Natural killer cell treated with Interleukin-12 subunit alpha and Interleukin-12 subunit beta and Interleukin-15 and Interleukin-18, amount 100 ng/mL, for 72 hours (primary cell): ENCODE data around the gene CADM1. TPM values are rescaled to one million over a fixed set of nuclear protein-coding genes. Genes with fewer than 3 reads are reported as not detected.
A peak's percentile ranks its signal among the peaks of the same experiment; 100 is the strongest.

Source experiments
- ATAC-seq, 2 donors: fragments of 150-1000 bp; cut with Tn5 transposase in 1 of 2; sonication (Bioruptor Pico), chemical (Tn5 transposase) in 1 of 2; 2 replicates each; pipeline ENCODE4 v1.10.0; 2021
- DNase-seq: peaks from one replicate; pipeline ENCODE4 v3.0.0; 2022; ENCODE audit warnings: low spot score
- H3K27ac Mint-ChIP-seq, 2 donors: 1 replicate in 1 of 2; 2 replicates in 1 of 2; pipeline ENCODE4 v1.8.0; 2022; ENCODE audit warnings: mixed read lengths in 2 of 2, mild to moderate bottlenecking in 1 of 2, moderate library complexity in 1 of 2
- H3K27me3 Mint-ChIP-seq, 2 donors: 1 replicate in 1 of 2; 2 replicates in 1 of 2; pipeline ENCODE4 v1.8.0; 2022; ENCODE audit warnings: mixed read lengths in 2 of 2
- H3K36me3 Mint-ChIP-seq: one replicate; pipeline ENCODE4 v1.8.0; 2022; ENCODE audit warnings: mixed read lengths
- H3K4me1 Mint-ChIP-seq, 2 donors: 1 replicate in 1 of 2; 2 replicates in 1 of 2; pipeline ENCODE4 v1.8.0; 2022; ENCODE audit warnings: low read depth in 2 of 2, mixed read lengths in 2 of 2, mild to moderate bottlenecking in 1 of 2
- H3K4me3 Mint-ChIP-seq: one replicate; pipeline ENCODE4 v1.8.0; 2022; ENCODE audit warnings: mixed read lengths
- H3K9me3 Mint-ChIP-seq: 2 replicates; pipeline ENCODE4 v1.8.0; 2022; ENCODE audit warnings: mixed read lengths
- total RNA-seq, 2 donors: library from RNA; stranded (reverse); gene quantifications; one replicate each; pipeline ENCODE4 v1.2.3, GENCODE V29; 2022

The CADM1 gene
- total RNA-seq, 2 donors from 2014 or later = 0.50 to 1.0 TPM

DNA sequence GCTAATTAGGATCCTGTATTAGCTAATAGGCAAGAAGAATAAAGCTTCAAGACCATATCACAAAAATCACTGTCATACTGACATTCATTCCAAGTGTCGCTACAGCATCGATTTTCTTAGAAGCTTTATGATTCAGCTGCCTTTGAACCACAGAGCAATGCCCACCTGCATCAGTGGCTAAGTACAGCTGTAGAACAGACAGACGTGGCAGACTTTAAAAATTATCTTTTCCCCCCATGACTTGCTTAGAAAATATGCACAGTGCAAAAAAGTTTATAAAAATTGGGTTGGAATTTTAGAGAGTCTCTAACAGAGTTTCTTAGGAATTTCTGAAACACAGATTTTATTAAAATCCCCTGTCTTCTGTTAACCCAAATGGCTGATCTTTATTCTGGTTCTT lies 120.8 kb downstream of the CADM1 start:
- no peak for ATAC-seq
- no peak for DNase-seq
- peaks cover 0 to 4% of the 10 kb centered on the region in 2 donors for H3K4me1 Mint-ChIP-seq
- H3K36me3 Mint-ChIP-seq = no peaks in the 10 kb centered on the region
- no peak overlapping the region for H3K4me3 Mint-ChIP-seq
- H3K9me3 Mint-ChIP-seq = no peaks in the 10 kb centered on the region
- peaks cover 9 to 41% of the 10 kb centered on the region in 2 donors for H3K27me3 Mint-ChIP-seq
- no peak overlapping the region for H3K27ac Mint-ChIP-seq

DNA sequence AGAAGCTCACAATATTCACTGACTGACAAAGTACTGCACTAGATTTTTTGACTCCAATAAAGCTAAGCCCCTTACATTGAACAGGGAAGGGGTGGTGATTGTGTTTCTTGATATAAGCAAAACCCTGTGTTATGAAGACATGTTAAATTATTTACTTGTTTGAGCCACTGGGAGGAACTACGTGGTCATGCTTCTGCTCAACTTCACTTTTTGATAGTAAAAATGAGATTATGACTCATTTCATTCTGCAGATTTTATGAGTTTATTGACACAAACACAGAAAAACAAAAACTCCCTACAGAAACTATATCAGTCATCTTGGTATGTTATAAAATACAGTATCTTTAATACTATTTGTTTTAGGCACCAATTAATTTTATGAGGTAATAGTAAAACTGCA lies 124.7 kb downstream of the CADM1 start:
- Mint-ChIP-seq H3K36me3 (no peaks in the 10 kb centered on the region), H3K9me3 (no peaks in the 10 kb centered on the region), H3K27ac (no peak overlapping the region), H3K4me1 (peaks cover 0 to 4% of the 10 kb centered on the region in 2 donors), H3K4me3 (peak overlapping the region; percentile 16), H3K27me3 (peaks cover 6 to 17% of the 10 kb centered on the region in 2 donors)
- ATAC-seq (peak in 1 of 2 donors; percentile 65), DNase-seq (no peak)

DNA sequence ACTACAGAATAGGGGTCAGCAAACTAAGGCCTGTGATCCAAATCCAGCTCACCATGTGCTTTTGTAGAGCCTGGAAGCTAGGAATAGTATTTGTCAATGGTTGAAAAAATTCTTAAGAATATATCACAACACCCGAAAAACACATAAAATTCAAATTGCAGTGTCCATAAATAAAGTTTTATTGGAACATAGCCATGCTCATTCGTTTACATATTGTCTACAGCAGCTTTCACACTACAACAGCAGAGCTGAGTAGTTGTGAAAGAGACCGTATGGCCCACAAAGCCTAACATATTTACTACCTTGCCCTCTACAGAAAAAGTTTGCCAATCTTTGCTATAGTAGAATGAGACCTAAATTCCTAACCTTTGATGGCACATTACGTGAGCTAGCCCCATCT lies 125.7 kb downstream of the CADM1 start:
- no peak for DNase-seq
- no peaks in the 10 kb centered on the region for H3K36me3 Mint-ChIP-seq
- no peak overlapping the region for H3K4me3 Mint-ChIP-seq
- peaks cover 0 to 4% of the 10 kb centered on the region in 2 donors for H3K4me1 Mint-ChIP-seq
- H3K9me3 Mint-ChIP-seq = no peaks in the 10 kb centered on the region
- peaks cover 3 to 10% of the 10 kb centered on the region in 2 donors for H3K27me3 Mint-ChIP-seq
- H3K27ac Mint-ChIP-seq = no peak overlapping the region
- ATAC-seq = no peak

DNA sequence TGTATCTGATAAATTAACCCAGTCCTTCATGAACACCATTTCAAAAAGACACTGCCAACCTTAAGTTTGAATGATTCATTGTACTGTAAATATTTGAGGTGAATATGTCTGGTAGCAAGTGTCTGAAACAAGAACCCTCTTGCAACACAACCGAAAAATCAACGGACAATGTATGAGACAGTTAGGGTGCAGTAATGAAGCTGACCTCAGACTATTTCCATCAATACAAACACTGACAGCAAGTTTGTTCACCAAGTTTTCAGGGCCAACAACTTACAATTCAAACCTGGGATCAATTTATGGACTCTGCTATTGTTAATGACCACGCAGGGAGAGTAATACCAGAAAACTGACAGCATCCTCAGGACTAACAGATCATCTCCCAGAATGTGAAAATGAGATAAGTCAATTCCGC lies 126.3 kb downstream of the CADM1 start:
- DNase-seq (no peak), ATAC-seq (no peak)
- Mint-ChIP-seq H3K27ac (no peak overlapping the region), H3K27me3 (peaks cover 3 to 4% of the 10 kb centered on the region in 2 donors), H3K4me1 (peaks cover 0 to 4% of the 10 kb centered on the region in 2 donors), H3K4me3 (no peak overlapping the region), H3K36me3 (no peaks in the 10 kb centered on the region), H3K9me3 (no peaks in the 10 kb centered on the region)

DNA sequence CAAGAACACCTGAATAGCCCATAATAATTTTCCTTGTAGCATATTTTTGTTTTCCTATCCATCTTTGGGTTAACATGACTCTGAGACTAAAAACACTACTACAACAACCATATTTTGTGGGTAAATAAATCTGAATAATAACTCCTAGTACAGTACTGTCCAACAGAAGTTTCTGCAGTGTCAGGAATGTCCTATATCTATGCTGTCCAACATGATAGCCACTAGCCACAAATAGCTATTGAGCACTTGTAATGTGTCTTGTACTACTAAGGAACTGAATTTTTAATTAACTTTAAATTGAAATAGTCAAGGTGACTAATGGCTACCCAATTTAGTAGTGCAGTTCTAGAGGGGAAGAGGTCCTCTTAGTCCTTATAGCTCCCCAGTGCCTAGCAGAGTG lies 135.6 kb downstream of the CADM1 start:
- no peak for DNase-seq
- no peak for ATAC-seq
- Mint-ChIP-seq H3K4me3 (no peak overlapping the region), H3K27ac (no peak overlapping the region), H3K4me1 (no peaks in the 10 kb centered on the region), H3K27me3 (peaks cover 10 to 20% of the 10 kb centered on the region in 2 donors), H3K9me3 (peaks cover 3% of the 10 kb centered on the region), H3K36me3 (no peaks in the 10 kb centered on the region)

DNA sequence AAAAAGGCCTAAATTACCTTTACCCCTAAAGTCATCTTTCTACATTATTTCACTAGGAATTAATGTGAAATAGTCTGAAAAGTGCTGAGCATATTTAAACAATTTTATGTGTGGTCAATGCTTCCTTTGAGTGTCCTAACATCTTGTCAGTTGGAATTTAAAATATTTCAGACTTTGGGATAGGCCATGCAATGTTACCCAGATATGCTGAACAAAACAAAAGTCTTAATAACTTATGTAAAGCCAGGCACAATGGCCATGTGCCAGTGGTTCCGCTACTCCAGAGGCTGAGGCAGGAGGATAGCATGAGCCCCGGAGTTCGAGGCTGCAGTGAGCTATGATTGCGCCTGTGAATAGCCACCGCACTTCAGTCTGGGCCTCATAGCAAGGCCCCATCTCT lies 137.4 kb downstream of the CADM1 start:
- ATAC-seq (no peak), DNase-seq (no peak)
- Mint-ChIP-seq H3K9me3 (peaks cover 3% of the 10 kb centered on the region), H3K36me3 (no peaks in the 10 kb centered on the region), H3K4me1 (no peaks in the 10 kb centered on the region), H3K4me3 (no peak overlapping the region), H3K27ac (no peak overlapping the region), H3K27me3 (peaks cover 10 to 20% of the 10 kb centered on the region in 2 donors)

DNA sequence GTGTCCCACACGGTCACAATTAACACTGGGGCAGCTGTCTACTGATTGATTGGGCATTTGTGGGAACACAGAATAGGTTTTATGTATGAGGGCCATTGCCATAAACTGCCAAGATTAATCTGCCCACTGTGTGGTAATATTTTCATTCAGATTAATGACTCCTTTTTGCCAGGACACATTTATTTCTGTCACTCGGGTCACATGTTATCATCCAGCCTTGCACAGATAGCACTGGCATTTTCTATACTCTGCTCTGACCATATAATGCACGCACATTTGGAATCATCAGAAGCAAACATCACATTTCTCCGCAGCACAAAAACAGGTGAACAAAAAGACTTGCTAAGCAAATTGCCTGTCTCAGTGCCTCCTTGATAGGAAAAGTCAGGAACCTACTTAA lies 138.3 kb downstream of the CADM1 start:
- no peak overlapping the region for H3K27ac Mint-ChIP-seq
- H3K27me3 Mint-ChIP-seq = peaks cover 7 to 13% of the 10 kb centered on the region in 2 donors
- ATAC-seq (no peak), DNase-seq (no peak)
- H3K4me1 Mint-ChIP-seq = no peaks in the 10 kb centered on the region
- H3K9me3 Mint-ChIP-seq = peaks cover 3% of the 10 kb centered on the region
- no peaks in the 10 kb centered on the region for H3K36me3 Mint-ChIP-seq
- no peak overlapping the region for H3K4me3 Mint-ChIP-seq

DNA sequence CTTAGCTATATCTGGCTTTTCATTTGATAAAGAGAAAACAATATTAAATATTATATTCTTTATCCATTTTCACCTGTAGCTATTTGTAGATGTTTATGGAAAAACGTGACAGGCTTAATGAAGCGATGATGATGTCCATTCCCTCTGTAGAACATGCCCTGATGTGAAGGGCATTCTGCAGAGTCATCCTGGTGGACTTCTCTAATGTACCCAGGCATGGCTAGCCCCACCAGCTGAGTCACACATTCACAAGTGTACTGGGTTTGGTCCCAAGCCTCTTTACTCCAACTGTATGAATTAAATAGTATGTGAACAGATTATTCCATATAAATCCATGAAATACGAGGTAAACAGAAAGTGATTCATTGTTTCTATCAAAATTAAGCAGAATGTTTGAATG lies 139.3 kb downstream of the CADM1 start:
- no peaks in the 10 kb centered on the region for H3K4me1 Mint-ChIP-seq
- H3K27ac Mint-ChIP-seq = no peak overlapping the region
- H3K27me3 Mint-ChIP-seq = peaks cover 4 to 9% of the 10 kb centered on the region in 2 donors
- H3K4me3 Mint-ChIP-seq = no peak overlapping the region
- no peak for DNase-seq
- ATAC-seq = no peak
- H3K36me3 Mint-ChIP-seq = no peaks in the 10 kb centered on the region
- H3K9me3 Mint-ChIP-seq = peaks cover 2% of the 10 kb centered on the region

DNA sequence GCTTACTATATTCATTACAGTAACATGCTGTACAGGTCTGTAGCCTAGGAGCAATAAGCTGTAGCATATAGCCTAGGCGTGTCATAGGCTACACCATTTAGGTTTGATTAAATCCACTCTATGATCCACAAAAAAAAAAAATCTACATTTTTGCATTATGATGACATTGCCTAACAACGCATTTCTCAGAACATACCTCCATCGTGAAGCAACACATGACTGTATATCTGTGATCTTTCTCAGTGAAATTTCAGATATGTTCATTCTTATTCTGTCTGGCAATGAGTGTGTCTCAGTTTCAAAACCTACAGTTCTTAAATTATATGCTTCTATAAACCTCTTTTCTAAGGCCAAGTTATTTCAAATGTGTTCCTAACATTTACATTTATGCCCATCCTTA lies 140.3 kb downstream of the CADM1 start:
- no peak overlapping the region for H3K4me3 Mint-ChIP-seq
- no peak for DNase-seq
- no peak for ATAC-seq
- H3K27ac Mint-ChIP-seq = no peak overlapping the region
- H3K27me3 Mint-ChIP-seq = peaks cover 4 to 9% of the 10 kb centered on the region in 2 donors
- H3K36me3 Mint-ChIP-seq = no peaks in the 10 kb centered on the region
- no peaks in the 10 kb centered on the region for H3K9me3 Mint-ChIP-seq
- H3K4me1 Mint-ChIP-seq = no peaks in the 10 kb centered on the region

DNA sequence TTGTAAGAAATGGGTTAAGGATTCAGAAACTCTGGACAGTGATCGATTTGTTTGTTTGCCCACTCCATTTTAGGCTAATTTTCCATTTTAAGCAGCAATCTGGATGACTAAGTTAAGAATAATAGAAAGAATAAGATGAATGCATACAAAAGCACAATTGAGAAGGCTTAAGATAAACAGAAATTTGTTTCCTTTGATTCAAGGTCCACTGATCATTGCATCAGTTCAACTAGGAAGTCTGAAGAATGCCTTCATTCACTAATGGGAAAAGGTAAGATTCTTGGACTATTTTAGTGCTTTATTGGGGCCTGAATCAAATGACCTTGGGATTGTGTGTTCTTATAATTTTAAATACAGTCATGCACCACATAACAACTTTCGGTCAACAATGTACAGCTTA lies 140.8 kb downstream of the CADM1 start:
- DNase-seq = no peak
- no peak for ATAC-seq
- H3K4me1 Mint-ChIP-seq = no peaks in the 10 kb centered on the region
- no peaks in the 10 kb centered on the region for H3K36me3 Mint-ChIP-seq
- H3K27me3 Mint-ChIP-seq = peaks cover 4 to 7% of the 10 kb centered on the region in 2 donors
- no peak overlapping the region for H3K4me3 Mint-ChIP-seq
- no peaks in the 10 kb centered on the region for H3K9me3 Mint-ChIP-seq
- H3K27ac Mint-ChIP-seq = no peak overlapping the region

DNA sequence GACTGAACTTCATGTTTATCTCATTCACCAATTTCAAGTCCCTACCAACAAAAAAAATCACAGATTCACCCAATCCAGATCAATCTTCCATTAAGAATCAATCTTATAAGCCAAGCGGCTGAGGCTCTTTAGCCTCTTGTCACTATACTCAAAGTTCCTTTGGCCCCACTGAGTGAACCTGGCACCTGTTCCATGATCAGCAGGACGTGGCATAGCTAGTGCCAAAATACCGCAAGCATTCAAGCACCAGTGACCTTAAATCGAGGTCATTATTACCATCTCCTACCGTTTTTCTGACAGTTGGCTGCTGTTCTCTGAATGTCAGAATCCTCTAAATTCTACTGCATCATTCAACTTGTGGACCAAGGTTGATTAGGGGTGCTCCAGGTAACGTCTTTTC lies 141.2 kb downstream of the CADM1 start:
- DNase-seq = no peak
- Mint-ChIP-seq H3K4me1 (no peaks in the 10 kb centered on the region), H3K9me3 (no peaks in the 10 kb centered on the region), H3K36me3 (no peaks in the 10 kb centered on the region), H3K27ac (no peak overlapping the region), H3K27me3 (peaks cover 3% of the 10 kb centered on the region in 2 donors), H3K4me3 (no peak overlapping the region)
- ATAC-seq = no peak

DNA sequence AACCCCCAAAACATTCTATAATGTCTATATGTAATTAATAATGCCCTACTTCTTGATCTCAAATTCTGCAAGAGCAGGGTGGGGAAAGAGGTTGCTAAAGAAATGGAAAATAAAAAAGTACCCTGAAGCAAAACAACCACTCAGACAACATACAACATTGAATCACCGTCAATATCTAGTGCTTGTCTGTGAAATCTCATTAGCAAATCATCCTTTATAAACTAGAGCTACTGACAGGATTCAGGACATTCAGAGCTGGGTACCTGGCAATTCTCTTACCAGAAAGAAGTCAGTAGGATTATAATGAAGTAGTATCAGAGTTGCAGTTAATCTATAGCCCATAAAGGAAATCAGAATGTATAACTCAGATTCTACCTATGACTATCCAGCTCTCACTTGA lies 143.2 kb downstream of the CADM1 start:
- no peak for DNase-seq
- H3K27me3 Mint-ChIP-seq = peaks cover 0 to 2% of the 10 kb centered on the region in 2 donors
- no peak overlapping the region for H3K27ac Mint-ChIP-seq
- no peaks in the 10 kb centered on the region for H3K9me3 Mint-ChIP-seq
- H3K4me1 Mint-ChIP-seq = no peaks in the 10 kb centered on the region
- H3K4me3 Mint-ChIP-seq = no peak overlapping the region
- H3K36me3 Mint-ChIP-seq = no peaks in the 10 kb centered on the region
- ATAC-seq = no peak

DNA sequence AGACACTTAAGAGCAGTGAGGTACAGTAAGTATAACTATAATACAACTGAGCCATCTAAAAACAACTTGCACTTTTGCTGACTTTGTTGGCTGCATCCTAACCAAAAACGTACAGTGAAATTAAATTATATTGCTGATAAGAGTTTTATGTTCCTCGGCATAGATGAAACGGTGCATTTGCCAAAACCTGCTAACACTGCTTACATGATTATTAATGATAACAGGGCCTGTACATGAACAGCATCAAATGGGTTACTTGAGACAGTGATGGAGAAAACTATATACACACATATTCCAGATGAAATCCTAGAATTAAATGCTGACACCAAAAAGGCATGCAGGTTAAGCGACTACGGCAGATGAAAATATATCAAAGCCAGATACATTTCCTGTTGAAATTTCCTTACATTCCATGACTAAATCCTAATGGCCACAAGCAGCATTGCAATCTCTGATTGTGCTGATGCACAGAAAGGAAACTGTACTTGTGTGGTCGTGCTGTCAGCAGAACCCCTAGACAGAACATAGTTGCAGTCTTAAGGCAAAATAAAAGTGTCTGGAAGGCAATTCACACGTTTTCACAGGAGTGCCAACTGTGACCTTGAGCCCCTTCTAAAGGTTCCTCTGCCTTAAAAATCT lies 143.9 kb downstream of the CADM1 start:
- H3K4me3 Mint-ChIP-seq = no peak overlapping the region
- no peak overlapping the region for H3K27ac Mint-ChIP-seq

DNA sequence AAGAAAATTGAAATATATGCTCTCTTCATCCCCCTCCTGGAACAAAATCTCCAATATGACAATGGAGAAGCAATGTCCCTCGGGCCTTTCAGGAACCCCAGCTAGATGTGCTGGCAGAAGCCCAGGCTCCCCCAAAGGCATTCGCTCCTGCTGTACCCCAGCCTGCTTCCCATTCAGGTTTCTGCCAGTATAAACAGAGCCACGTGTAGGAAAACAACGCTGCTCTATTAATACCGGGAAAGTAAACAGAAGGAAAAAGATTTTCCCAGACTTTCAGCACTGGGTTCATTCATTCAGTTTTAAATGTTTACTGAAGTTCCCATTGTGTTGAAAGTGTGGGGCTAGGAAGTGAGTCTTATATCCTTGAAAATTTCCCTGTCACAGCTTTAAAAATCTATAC lies 147.1 kb downstream of the CADM1 start:
- no peak overlapping the region for H3K27ac Mint-ChIP-seq
- H3K36me3 Mint-ChIP-seq = no peaks in the 10 kb centered on the region
- H3K9me3 Mint-ChIP-seq = no peaks in the 10 kb centered on the region
- DNase-seq (no peak), ATAC-seq (no peak)
- no peak overlapping the region for H3K4me3 Mint-ChIP-seq
- peaks cover 8 to 15% of the 10 kb centered on the region in 2 donors for H3K27me3 Mint-ChIP-seq
- H3K4me1 Mint-ChIP-seq = no peaks in the 10 kb centered on the region

More for the DNA sequence above, 143.9 kb downstream of the CADM1 start:
- no peaks in the 10 kb centered on the region for H3K36me3 Mint-ChIP-seq
- ATAC-seq = no peak
- no peaks in the 10 kb centered on the region for H3K9me3 Mint-ChIP-seq
- no peak for DNase-seq
- H3K27me3 Mint-ChIP-seq = peaks cover 3 to 4% of the 10 kb centered on the region in 2 donors
- H3K4me1 Mint-ChIP-seq = no peaks in the 10 kb centered on the region
